ENCODE measurements around the gene PUS1. TPM values are rescaled to one million over a fixed set of nuclear protein-coding genes. Genes with fewer than 3 reads are reported as not detected.

PUS1 gene
- total and polyA plus RNA-seq, 10 of the 15 experiments (the other 5 are each of a cell fraction or from before 2014, with no cell fraction given), result 1.3 to 74.2 (median 25.4) TPM

DNA sequence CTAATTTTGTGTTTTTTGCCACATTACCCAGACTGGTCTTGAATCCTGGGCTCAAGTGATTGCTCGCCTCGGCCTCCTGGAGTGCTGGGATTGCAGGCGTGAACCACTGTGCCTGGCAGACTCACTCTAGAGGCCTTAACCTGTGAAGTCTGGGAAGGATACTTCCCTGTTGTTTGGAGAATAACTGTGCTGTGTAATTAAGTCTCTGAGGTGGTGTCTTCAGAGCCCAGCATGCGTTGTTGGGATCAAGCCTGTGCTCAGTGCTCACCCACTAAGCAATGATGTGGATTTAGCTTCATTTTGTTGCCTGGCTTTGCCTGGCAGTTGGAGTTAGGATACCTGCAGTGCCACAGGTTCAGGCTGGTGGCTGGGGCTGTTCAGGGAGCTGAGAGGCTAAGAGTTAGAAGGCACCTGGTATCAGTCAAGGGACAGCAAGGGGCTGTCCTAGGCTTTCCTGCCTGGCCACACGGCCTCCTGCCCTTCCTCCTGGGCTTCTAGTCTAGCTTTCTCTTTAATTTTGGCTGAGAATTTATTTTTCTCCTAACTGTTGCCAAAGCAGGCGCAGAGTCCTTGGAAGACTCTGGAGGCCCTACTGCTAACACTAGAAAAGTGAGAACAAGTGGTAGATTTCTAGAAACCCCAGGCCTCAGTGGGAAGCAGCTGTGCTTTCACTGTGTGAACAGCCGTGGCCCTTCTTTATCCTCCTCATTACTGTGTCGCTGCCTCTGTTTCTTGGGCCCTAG is 59.1 kb downstream of the PUS1 start (continued):
- TF ChIP-seq MLLT1 (IDR thresholded peaks at IDR 0.05) (no peak), SPI1 (IDR thresholded peaks at IDR 0.05; ENCODE audit: borderline replicate concordance, insufficient read depth, low read depth, low read length) (no peak), WRNIP1 (IDR thresholded peaks at IDR 0.05; ENCODE audit: borderline replicate concordance, low read depth, low read length) (no peak), TCF12 (IDR thresholded peaks at IDR 0.05; ENCODE audit: low read depth, low read length) (no peak), KLF5 (IDR thresholded peaks at IDR 0.05; ENCODE audit: partially characterized antibody) (no peak)

GRCh38 chr12:131989021-131989420 is 59.9 kb downstream of the PUS1 start:
- Histone ChIP-seq H3K4me2 (ENCODE audit: control insufficient read depth, insufficient read depth) (no peak overlapping the region), H3K4me1 (ENCODE audit: control insufficient read depth, insufficient read depth, low read length) (no peaks in the 10 kb centered on the region), H4K20me1 (ENCODE audit: control insufficient read depth, insufficient read depth) (no peaks in the 10 kb centered on the region), H3K27me3 (replicated peaks in 1 of 2; ENCODE audit: control insufficient read depth in 2 of 2, insufficient read depth in 2 of 2, low read length in 1 of 2) (no peaks in the 10 kb centered on the region), H2AFZ (ENCODE audit: control insufficient read depth, low read depth, low read length) (no peak overlapping the region), H3K36me3 (ENCODE audit: control insufficient read depth in 2 of 2, insufficient read depth in 2 of 2, low read length in 1 of 2) (peaks cover 20 to 25% of the 10 kb centered on the region in 2 experiments), H3K27ac (ENCODE audit: control insufficient read depth, insufficient read depth) (no peak overlapping the region), H3K9ac (ENCODE audit: control insufficient read depth, insufficient read depth, low read length) (no peak overlapping the region), H3K9me3 (replicated peaks; ENCODE audit: control insufficient read depth, insufficient read depth, low read length) (no peaks in the 10 kb centered on the region; the same call in 2 of the 3 replicates), H3K79me2 (ENCODE audit: control insufficient read depth, insufficient read depth, low read length) (no peaks in the 10 kb centered on the region), H3K4me3 (no peak overlapping the region)
- ChIA-PET POLR2A (no interaction called here), SMC1A (ENCODE audit: uncharacterized antibody, unreplicated experiment) (no interaction called here), CTCF (no interaction called here), RAD21 (ENCODE audit: unreplicated experiment) (no interaction called here)
- intact Hi-C loops (cut with micrococcal nuclease; ENCODE audit: unreplicated experiment), result no loop called here
- 91% methylated on average over 12 of the region's 12 CpGs for WGBS (ENCODE audit: insufficient coverage, insufficient replicate concordance, low lambda C conversion rate, missing lambda C conversion rate)
- ATAC-seq (no peak), DNase-seq (ENCODE audit: low read depth, low spot score) (no peak), FAIRE-seq (no peak)
- no TSS peak for BruUV-seq (replicated peaks)
- in situ Hi-C loops (cut with MboI), result no loop called here
- TF ChIP-seq ASH2L (IDR thresholded peaks at IDR 0.05; ENCODE audit: borderline replicate concordance, low read depth) (no peak), CHD4 (IDR thresholded peaks at IDR 0.05) (no peak), NFIC (IDR thresholded peaks at IDR 0.05; ENCODE audit: low read depth, low read length) (no peak), POU2F2 (IDR thresholded peaks at IDR 0.05; ENCODE audit: borderline replicate concordance, low read depth, low read length) (no peak), ZNF207 (IDR thresholded peaks at IDR 0.05; ENCODE audit: borderline replicate concordance) (no peak), JUND (IDR thresholded peaks at IDR 0.05; ENCODE audit: low read depth, low read length) (no peak), EED (IDR thresholded peaks at IDR 0.05; ENCODE audit: low read depth) (no peak), SMAD1 (IDR thresholded peaks at IDR 0.05; ENCODE audit: low read depth, partially characterized antibody) (no peak), RUNX3 (IDR thresholded peaks at IDR 0.05; ENCODE audit: low read length) (no peak), ATF7 (IDR thresholded peaks at IDR 0.05; ENCODE audit: low read depth) (no peak), ZNF274 (IDR thresholded peaks at IDR 0.05; ENCODE audit: insufficient read depth, insufficient read length) (no peak)
- TF ChIP-seq, protein P1, sequence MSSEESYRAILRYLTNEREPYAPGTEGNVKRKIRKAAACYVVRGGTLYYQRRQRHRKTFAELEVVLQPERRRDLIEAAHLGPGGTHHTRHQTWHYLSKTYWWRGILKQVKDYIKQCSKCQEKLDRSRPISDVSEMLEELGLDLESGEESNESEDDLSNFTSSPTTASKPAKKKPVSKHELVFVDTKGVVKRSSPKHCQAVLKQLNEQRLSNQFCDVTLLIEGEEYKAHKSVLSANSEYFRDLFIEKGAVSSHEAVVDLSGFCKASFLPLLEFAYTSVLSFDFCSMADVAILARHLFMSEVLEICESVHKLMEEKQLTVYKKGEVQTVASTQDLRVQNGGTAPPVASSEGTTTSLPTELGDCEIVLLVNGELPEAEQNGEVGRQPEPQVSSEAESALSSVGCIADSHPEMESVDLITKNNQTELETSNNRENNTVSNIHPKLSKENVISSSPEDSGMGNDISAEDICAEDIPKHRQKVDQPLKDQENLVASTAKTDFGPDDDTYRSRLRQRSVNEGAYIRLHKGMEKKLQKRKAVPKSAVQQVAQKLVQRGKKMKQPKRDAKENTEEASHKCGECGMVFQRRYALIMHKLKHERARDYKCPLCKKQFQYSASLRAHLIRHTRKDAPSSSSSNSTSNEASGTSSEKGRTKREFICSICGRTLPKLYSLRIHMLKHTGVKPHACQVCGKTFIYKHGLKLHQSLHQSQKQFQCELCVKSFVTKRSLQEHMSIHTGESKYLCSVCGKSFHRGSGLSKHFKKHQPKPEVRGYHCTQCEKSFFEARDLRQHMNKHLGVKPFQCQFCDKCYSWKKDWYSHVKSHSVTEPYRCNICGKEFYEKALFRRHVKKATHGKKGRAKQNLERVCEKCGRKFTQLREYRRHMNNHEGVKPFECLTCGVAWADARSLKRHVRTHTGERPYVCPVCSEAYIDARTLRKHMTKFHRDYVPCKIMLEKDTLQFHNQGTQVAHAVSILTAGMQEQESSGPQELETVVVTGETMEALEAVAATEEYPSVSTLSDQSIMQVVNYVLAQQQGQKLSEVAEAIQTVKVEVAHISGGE (CRISPR knock-in tag; IDR thresholded peaks at IDR 0.05), result no peak
- TF ChIP-seq, protein P2, sequence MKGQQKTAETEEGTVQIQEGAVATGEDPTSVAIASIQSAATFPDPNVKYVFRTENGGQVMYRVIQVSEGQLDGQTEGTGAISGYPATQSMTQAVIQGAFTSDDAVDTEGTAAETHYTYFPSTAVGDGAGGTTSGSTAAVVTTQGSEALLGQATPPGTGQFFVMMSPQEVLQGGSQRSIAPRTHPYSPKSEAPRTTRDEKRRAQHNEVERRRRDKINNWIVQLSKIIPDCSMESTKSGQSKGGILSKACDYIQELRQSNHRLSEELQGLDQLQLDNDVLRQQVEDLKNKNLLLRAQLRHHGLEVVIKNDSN (IDR thresholded peaks at IDR 0.05; ENCODE audit: borderline replicate concordance, extremely low read length, insufficient read depth, low read depth, low read length), result no peak

All from GM12878 (cell line).